Activated T-helper 1 cell treated with anti-CD3 and anti-CD28 coated beads, Interleukin-12 subunit alpha, Interleukin-12 subunit beta, Interleukin-2, Interleukin-4 antibody, amounts not matched to agents 30 ng/mL and 10 ng/mL and 1 ng/mL, durations not matched to agents 14 hours and 24 hours and 36 hours (primary cell): ENCODE measurements around the gene RFTN1. TPM values are rescaled to one million over a fixed set of nuclear protein-coding genes. Genes with fewer than 3 reads are reported as not detected.
A peak's percentile ranks its signal among the peaks of the same experiment; 100 is the strongest.

Source experiments
- DNase-seq: peaks from one replicate; pipeline ENCODE4 v3.0.0; 2021; ENCODE audit warnings: low spot score
- H3K27ac Mint-ChIP-seq: one replicate; pipeline ENCODE4 v1.8.0; 2021; ENCODE audit warnings: mild to moderate bottlenecking, mixed read lengths
- H3K27me3 Mint-ChIP-seq: one replicate; pipeline ENCODE4 v1.8.0; 2022; ENCODE audit warnings: mild to moderate bottlenecking, moderate library complexity, mixed read lengths; ENCODE audit not compliant: insufficient read depth
- H3K36me3 Mint-ChIP-seq: one replicate; pipeline ENCODE4 v1.8.0; 2021; ENCODE audit warnings: low read depth, mixed read lengths
- H3K4me1 Mint-ChIP-seq: one replicate; pipeline ENCODE4 v1.8.0; 2021; ENCODE audit warnings: low read depth, mixed read lengths
- H3K4me3 Mint-ChIP-seq: one replicate; pipeline ENCODE4 v1.8.0; 2021; ENCODE audit warnings: mild to moderate bottlenecking, moderate library complexity, mixed read lengths
- H3K9me3 Mint-ChIP-seq: one replicate; pipeline ENCODE4 v1.8.0; 2021; ENCODE audit warnings: mixed read lengths
- intact Hi-C: fragments of 100-400 bp; cut with micrococcal nuclease; formaldehyde crosslinking; loops from one replicate; pipeline ENCODE4 v1.15.1; 2024
- total RNA-seq: library from RNA; stranded (reverse); gene quantifications from 2 replicates; pipeline ENCODE4 v1.2.3, GENCODE V29; 2022

The RFTN1 gene
- total RNA-seq, 1 donor from 2014 or later, result 97.8 TPM

- peaks cover 71% of the 10 kb centered on the region for H3K4me1 Mint-ChIP-seq
- peak overlapping the region; percentile 40 for H3K4me3 Mint-ChIP-seq
- H3K9me3 Mint-ChIP-seq, result no peaks in the 10 kb centered on the region
- intact Hi-C loops, result loop anchor here (2.0 kb wide), 2 partner anchors 50 to 84 kb away; partner anchors contain the start of gene RFTN1
- no peak for DNase-seq
- peak overlapping the region; percentile 74 for H3K27ac Mint-ChIP-seq
- H3K27me3 Mint-ChIP-seq, result no peaks in the 10 kb centered on the region
- peaks cover 40% of the 10 kb centered on the region for H3K36me3 Mint-ChIP-seq
These were observed 50.4 kb downstream of the RFTN1 start for GRCh38 chr3:16463119-16463518.

GRCh38 chr3:16462679-16463078, 50.8 kb downstream of the RFTN1 start:
- no peak for DNase-seq
- intact Hi-C loops, result loop anchor here (2.0 kb wide), 2 partner anchors 50 to 84 kb away; partner anchors contain the start of gene RFTN1
- peaks cover 41% of the 10 kb centered on the region for H3K36me3 Mint-ChIP-seq
- peak overlapping the region; percentile 74 for H3K27ac Mint-ChIP-seq
- peaks cover 71% of the 10 kb centered on the region for H3K4me1 Mint-ChIP-seq
- no peaks in the 10 kb centered on the region for H3K9me3 Mint-ChIP-seq
- H3K27me3 Mint-ChIP-seq, result no peaks in the 10 kb centered on the region
- H3K4me3 Mint-ChIP-seq, result peak overlapping the region; percentile 40

GRCh38 chr3:16461463-16462245, 51.8 kb downstream of the RFTN1 start:
- intact Hi-C loops, result loop anchor here (2.0 kb wide), 2 partner anchors 51 to 83 kb away; partner anchors contain the start of gene RFTN1
- H3K9me3 Mint-ChIP-seq, result no peaks in the 10 kb centered on the region
- H3K27ac Mint-ChIP-seq, result no peak overlapping the region
- H3K4me1 Mint-ChIP-seq, result peaks cover 61% of the 10 kb centered on the region
- DNase-seq, result no peak
- no peak overlapping the region for H3K4me3 Mint-ChIP-seq
- no peaks in the 10 kb centered on the region for H3K27me3 Mint-ChIP-seq
- H3K36me3 Mint-ChIP-seq, result peaks cover 34% of the 10 kb centered on the region

- Mint-ChIP-seq H3K27ac (no peak overlapping the region), H3K36me3 (peaks cover 29% of the 10 kb centered on the region)
- intact Hi-C loops, result no loop called here
These were observed 52.6 kb downstream of the RFTN1 start for GRCh38 chr3:16460886-16461285.

GRCh38 chr3:16460273-16460672, 53.2 kb downstream of the RFTN1 start:
- Mint-ChIP-seq H3K27me3 (no peaks in the 10 kb centered on the region), H3K27ac (no peak overlapping the region), H3K4me3 (no peak overlapping the region), H3K9me3 (no peaks in the 10 kb centered on the region), H3K36me3 (peaks cover 25% of the 10 kb centered on the region), H3K4me1 (peaks cover 52% of the 10 kb centered on the region)
- no peak for DNase-seq
- intact Hi-C loops, result no loop called here

More at GRCh38 chr3:16460886-16461285, 52.6 kb downstream of the RFTN1 start:
- Mint-ChIP-seq H3K4me1 (peaks cover 53% of the 10 kb centered on the region), H3K9me3 (no peaks in the 10 kb centered on the region), H3K27me3 (no peaks in the 10 kb centered on the region), H3K4me3 (no peak overlapping the region)
- no peak for DNase-seq

GRCh38 chr3:16456784-16457415, 56.6 kb downstream of the RFTN1 start:
- Mint-ChIP-seq H3K9me3 (no peaks in the 10 kb centered on the region), H3K27ac (no peak overlapping the region), H3K27me3 (no peaks in the 10 kb centered on the region), H3K36me3 (peaks cover 28% of the 10 kb centered on the region), H3K4me3 (no peak overlapping the region), H3K4me1 (peaks cover 36% of the 10 kb centered on the region)
- DNase-seq, result no peak
- intact Hi-C loops, result no loop called here

GRCh38 chr3:16455966-16456365, 57.5 kb downstream of the RFTN1 start:
- Mint-ChIP-seq H3K27ac (no peak overlapping the region), H3K4me1 (peaks cover 37% of the 10 kb centered on the region), H3K36me3 (peaks cover 32% of the 10 kb centered on the region), H3K9me3 (no peaks in the 10 kb centered on the region), H3K4me3 (no peak overlapping the region), H3K27me3 (no peaks in the 10 kb centered on the region)
- DNase-seq, result no peak
- intact Hi-C loops, result no loop called here

- Mint-ChIP-seq H3K36me3 (peaks cover 32% of the 10 kb centered on the region), H3K27me3 (no peaks in the 10 kb centered on the region), H3K27ac (no peak overlapping the region), H3K4me1 (peaks cover 42% of the 10 kb centered on the region), H3K9me3 (no peaks in the 10 kb centered on the region), H3K4me3 (no peak overlapping the region)
- intact Hi-C loops, result no loop called here
- DNase-seq, result no peak
These were observed 58.5 kb downstream of the RFTN1 start for GRCh38 chr3:16455001-16455400.

- intact Hi-C loops, result no loop called here
- Mint-ChIP-seq H3K9me3 (no peaks in the 10 kb centered on the region), H3K4me3 (no peak overlapping the region), H3K27me3 (no peaks in the 10 kb centered on the region), H3K4me1 (peaks cover 53% of the 10 kb centered on the region), H3K36me3 (peaks cover 33% of the 10 kb centered on the region), H3K27ac (no peak overlapping the region)
- DNase-seq, result no peak
These were observed 61.2 kb downstream of the RFTN1 start for GRCh38 chr3:16452261-16452660.

GRCh38 chr3:16449369-16449768, 64.1 kb downstream of the RFTN1 start:
- Mint-ChIP-seq H3K36me3 (peaks cover 35% of the 10 kb centered on the region), H3K4me3 (no peak overlapping the region), H3K27me3 (no peaks in the 10 kb centered on the region), H3K27ac (no peak overlapping the region), H3K4me1 (peaks cover 56% of the 10 kb centered on the region), H3K9me3 (no peaks in the 10 kb centered on the region)
- no peak for DNase-seq
- intact Hi-C loops, result no loop called here

- Mint-ChIP-seq H3K27ac (peak overlapping the region; percentile 79), H3K27me3 (no peaks in the 10 kb centered on the region), H3K36me3 (peaks cover 33% of the 10 kb centered on the region), H3K4me3 (no peak overlapping the region), H3K9me3 (no peaks in the 10 kb centered on the region), H3K4me1 (peaks cover 56% of the 10 kb centered on the region)
- no peak for DNase-seq
- intact Hi-C loops, result loop anchor here (1.0 kb wide), 1 partner anchor 64 kb away; no protein-coding TSS in a partner anchor
These were observed 64.8 kb downstream of the RFTN1 start for GRCh38 chr3:16448639-16449070.

- no peak overlapping the region for H3K4me3 Mint-ChIP-seq
- H3K36me3 Mint-ChIP-seq, result peaks cover 30% of the 10 kb centered on the region
- no peaks in the 10 kb centered on the region for H3K27me3 Mint-ChIP-seq
- peaks cover 48% of the 10 kb centered on the region for H3K4me1 Mint-ChIP-seq
- intact Hi-C loops, result no loop called here
- H3K9me3 Mint-ChIP-seq, result no peaks in the 10 kb centered on the region
- DNase-seq, result no peak
- no peak overlapping the region for H3K27ac Mint-ChIP-seq
These were observed 66.4 kb downstream of the RFTN1 start for GRCh38 chr3:16447135-16447534.

GRCh38 chr3:16444344-16444743, 69.2 kb downstream of the RFTN1 start:
- H3K9me3 Mint-ChIP-seq, result no peaks in the 10 kb centered on the region
- DNase-seq, result no peak
- H3K4me3 Mint-ChIP-seq, result no peak overlapping the region
- H3K4me1 Mint-ChIP-seq, result peaks cover 28% of the 10 kb centered on the region
- intact Hi-C loops, result loop anchor here (1.0 kb wide), 1 partner anchor 75 kb away; no protein-coding TSS in a partner anchor
- H3K36me3 Mint-ChIP-seq, result peaks cover 19% of the 10 kb centered on the region
- no peak overlapping the region for H3K27ac Mint-ChIP-seq
- no peaks in the 10 kb centered on the region for H3K27me3 Mint-ChIP-seq
